ENCODE measurements around the gene VAMP2.

The VAMP2 gene

DNA sequence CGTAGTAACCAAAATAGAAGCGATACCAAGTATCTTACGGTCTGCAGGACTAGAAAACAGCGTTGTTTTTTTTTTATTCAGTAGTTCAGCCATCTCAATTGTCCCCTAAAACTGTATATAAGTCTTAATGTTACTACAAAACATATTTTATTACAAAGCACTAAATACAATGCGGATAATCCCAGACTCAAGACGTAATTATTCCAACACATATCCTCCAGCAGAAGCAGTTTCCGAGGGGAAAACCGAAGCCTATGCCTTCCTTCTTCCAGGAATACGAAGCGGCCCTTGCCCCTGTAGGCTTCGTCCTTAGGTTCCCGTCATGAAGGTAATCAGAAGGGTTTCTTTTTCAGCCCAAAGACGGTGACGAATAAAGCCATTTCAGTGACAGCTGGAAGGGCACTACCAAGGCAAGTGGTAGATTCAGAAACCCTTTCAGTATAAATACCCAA, 11.1 kb upstream of the VAMP2 start (continued):
- no peak for TF ChIP-seq ZNF530 (tag by site-specific recombination; IDR thresholded peaks at IDR 0.05; ENCODE audit: low read depth)
- TF ChIP-seq, protein P1, sequence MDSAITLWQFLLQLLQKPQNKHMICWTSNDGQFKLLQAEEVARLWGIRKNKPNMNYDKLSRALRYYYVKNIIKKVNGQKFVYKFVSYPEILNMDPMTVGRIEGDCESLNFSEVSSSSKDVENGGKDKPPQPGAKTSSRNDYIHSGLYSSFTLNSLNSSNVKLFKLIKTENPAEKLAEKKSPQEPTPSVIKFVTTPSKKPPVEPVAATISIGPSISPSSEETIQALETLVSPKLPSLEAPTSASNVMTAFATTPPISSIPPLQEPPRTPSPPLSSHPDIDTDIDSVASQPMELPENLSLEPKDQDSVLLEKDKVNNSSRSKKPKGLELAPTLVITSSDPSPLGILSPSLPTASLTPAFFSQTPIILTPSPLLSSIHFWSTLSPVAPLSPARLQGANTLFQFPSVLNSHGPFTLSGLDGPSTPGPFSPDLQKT (IDR thresholded peaks at IDR 0.05; ENCODE audit: borderline replicate concordance, low read depth, low read length): peak; percentile 23; the same call in 1 of the 2 replicates
- TF ChIP-seq CTCF (tag by site-specific recombination; IDR thresholded peaks at IDR 0.05): no peak
- no peak for TF ChIP-seq ZNF623 (tag by site-specific recombination; IDR thresholded peaks at IDR 0.05)
- no peak for TF ChIP-seq ZNF391 (tag by site-specific recombination; IDR thresholded peaks at IDR 0.05; ENCODE audit: borderline replicate concordance, low read depth)
- TF ChIP-seq, protein P2, sequence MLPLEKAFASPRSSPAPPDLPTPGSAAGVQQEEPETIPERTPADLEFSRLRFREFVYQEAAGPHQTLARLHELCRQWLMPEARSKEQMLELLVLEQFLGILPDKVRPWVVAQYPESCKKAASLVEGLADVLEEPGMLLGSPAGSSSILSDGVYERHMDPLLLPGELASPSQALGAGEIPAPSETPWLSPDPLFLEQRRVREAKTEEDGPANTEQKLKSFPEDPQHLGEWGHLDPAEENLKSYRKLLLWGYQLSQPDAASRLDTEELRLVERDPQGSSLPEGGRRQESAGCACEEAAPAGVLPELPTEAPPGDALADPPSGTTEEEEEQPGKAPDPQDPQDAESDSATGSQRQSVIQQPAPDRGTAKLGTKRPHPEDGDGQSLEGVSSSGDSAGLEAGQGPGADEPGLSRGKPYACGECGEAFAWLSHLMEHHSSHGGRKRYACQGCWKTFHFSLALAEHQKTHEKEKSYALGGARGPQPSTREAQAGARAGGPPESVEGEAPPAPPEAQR (tag by site-specific recombination; IDR thresholded peaks at IDR 0.05): no peak
- TF ChIP-seq IKZF3 (tag by site-specific recombination; IDR thresholded peaks at IDR 0.05): peak; percentile 57; the same call in 1 of the 2 replicates
- TF ChIP-seq ZNF426 (tag by site-specific recombination; IDR thresholded peaks at IDR 0.05): no peak
- TF ChIP-seq ZNF335 (tag by site-specific recombination; conservative IDR thresholded peaks at IDR 0.05): peak; percentile 41
- no peak for TF ChIP-seq PRDM4 (tag by site-specific recombination; IDR thresholded peaks at IDR 0.05)
- TF ChIP-seq ZNF174 (tag by site-specific recombination; IDR thresholded peaks at IDR 0.05): no peak
- 0 out of 2 replicates have a peak, but pooled peaks have one; percentile 4 for TF ChIP-seq ZXDB (tag by site-specific recombination; IDR thresholded peaks at IDR 0.05)
- no peak for TF ChIP-seq ZNF639 (tag by site-specific recombination; IDR thresholded peaks at IDR 0.05)
- TF ChIP-seq ZNF19 (tag by site-specific recombination; IDR thresholded peaks at IDR 0.05; ENCODE audit: low read depth): no peak
- TF ChIP-seq TRIM28 (IDR thresholded peaks at IDR 0.05; ENCODE audit: borderline replicate concordance, low read length): peak; percentile 80; the same call in 1 of the 2 replicates
- TF ChIP-seq ZSCAN16 (tag by site-specific recombination; IDR thresholded peaks at IDR 0.05): no peak
- no peak for TF ChIP-seq ZNF624 (tag by site-specific recombination; IDR thresholded peaks at IDR 0.05)
- TF ChIP-seq ZNF138 (tag by site-specific recombination; IDR thresholded peaks at IDR 0.05; ENCODE audit: borderline replicate concordance): no peak
- no peak for TF ChIP-seq ZNF175 (tag by site-specific recombination; IDR thresholded peaks at IDR 0.05)
- no peak for TF ChIP-seq ZBTB17 (tag by site-specific recombination; IDR thresholded peaks at IDR 0.05)
- TF ChIP-seq ZNF560 (tag by site-specific recombination; IDR thresholded peaks at IDR 0.05; ENCODE audit: borderline replicate concordance): no peak
- TF ChIP-seq SCRT1 (tag by site-specific recombination; IDR thresholded peaks at IDR 0.05; ENCODE audit: borderline replicate concordance): no peak
- TF ChIP-seq, protein P3, sequence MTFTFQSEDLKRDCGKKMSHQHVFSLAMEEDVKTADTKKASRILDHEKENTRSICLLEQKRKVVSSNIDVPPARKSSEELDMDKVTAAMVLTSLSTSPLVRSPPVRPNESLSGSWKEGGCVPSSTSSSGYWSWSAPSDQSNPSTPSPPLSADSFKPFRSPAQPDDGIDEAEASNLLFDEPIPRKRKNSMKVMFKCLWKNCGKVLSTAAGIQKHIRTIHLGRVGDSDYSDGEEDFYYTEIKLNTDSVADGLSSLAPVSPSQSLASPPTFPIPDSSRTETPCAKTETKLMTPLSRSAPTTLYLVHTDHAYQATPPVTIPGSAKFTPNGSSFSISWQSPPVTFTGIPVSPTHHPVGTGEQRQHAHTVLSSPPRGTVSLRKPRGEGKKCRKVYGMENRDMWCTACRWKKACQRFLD (tag by site-specific recombination; IDR thresholded peaks at IDR 0.05): no peak
- TF ChIP-seq, protein P4, sequence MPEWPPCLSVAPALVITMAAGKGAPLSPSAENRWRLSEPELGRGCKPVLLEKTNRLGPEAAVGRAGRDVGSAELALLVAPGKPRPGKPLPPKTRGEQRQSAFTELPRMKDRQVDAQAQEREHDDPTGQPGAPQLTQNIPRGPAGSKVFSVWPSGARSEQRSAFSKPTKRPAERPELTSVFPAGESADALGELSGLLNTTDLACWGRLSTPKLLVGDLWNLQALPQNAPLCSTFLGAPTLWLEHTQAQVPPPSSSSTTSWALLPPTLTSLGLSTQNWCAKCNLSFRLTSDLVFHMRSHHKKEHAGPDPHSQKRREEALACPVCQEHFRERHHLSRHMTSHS (tag by site-specific recombination; IDR thresholded peaks at IDR 0.05): no peak
- no peak for TF ChIP-seq ZNF473 (tag by site-specific recombination; IDR thresholded peaks at IDR 0.05)
- TF ChIP-seq YY1 (tag by site-specific recombination; IDR thresholded peaks at IDR 0.05): no peak
- no peak for TF ChIP-seq HOXC10 (CRISPR knock-in tag; IDR thresholded peaks at IDR 0.05)
- no peak for TF ChIP-seq ZNF48 (tag by site-specific recombination; IDR thresholded peaks at IDR 0.05)

Data from HEK293 (cell line).